Measurements from ENCODE around the gene SPECC1. TPM values are rescaled to one million over a fixed set of nuclear protein-coding genes. Genes with fewer than 3 reads are reported as not detected.
"Not testable (repeated sequence)": the region's sequence is repeated elsewhere in the genome, so short reads cannot be mapped to it uniquely, and the experiment has no call there.

The SPECC1 gene
- total RNA-seq, 4 donors from 2014 or later = 9.8 to 24.2 (median 11.7) TPM

GRCh38 chr17:20236578-20237227 is 227.5 kb downstream of the SPECC1 start:
- intact Hi-C loops (cut with DNase I; ENCODE audit: low total_unique reads) = loop anchor here (10.0 kb wide), 1 partner anchor 68 kb away; no protein-coding TSS in a partner anchor
- no peak overlapping the region for H3K4me3 ChIP-seq (ENCODE audit: low read depth, poor library complexity, severe bottlenecking)
- TF ChIP-seq CTCF (IDR thresholded peaks at IDR 0.05) (no peak), POLR2A (IDR thresholded peaks at IDR 0.05) (no peak)
- DNase-seq (ENCODE audit: low spot score in 2 of 2) = no peak
- 73 to 84% methylated on average over 5 of the region's 5 CpGs for WGBS, 2 donors

GRCh38 chr17:20239776-20240175 is 230.6 kb downstream of the SPECC1 start:
- DNase-seq (ENCODE audit: low spot score in 2 of 2); H3K4me3 ChIP-seq (ENCODE audit: low read depth, poor library complexity, severe bottlenecking): not testable (repeated sequence)
- intact Hi-C loops (cut with DNase I; ENCODE audit: low total_unique reads) = loop anchor here (10.0 kb wide), 1 partner anchor 65 kb away; no protein-coding TSS in a partner anchor
- WGBS, 2 donors = 91 to 95% methylated on average over 3 of the region's 3 CpGs

- intact Hi-C loops (cut with DNase I; ENCODE audit: low total_unique reads) = no loop called here
- no peak overlapping the region for H3K4me3 ChIP-seq (ENCODE audit: low read depth, poor library complexity, severe bottlenecking)
- TF ChIP-seq POLR2A (IDR thresholded peaks at IDR 0.05) (no peak), CTCF (IDR thresholded peaks at IDR 0.05) (no peak)
- no peak for DNase-seq (ENCODE audit: low spot score in 2 of 2)
- 78 to 83% methylated on average over 4 of the region's 4 CpGs for whole genome bisulfite sequencing, 2 donors
These were observed 232.7 kb downstream of the SPECC1 start for GRCh38 chr17:20241855-20242254.

GRCh38 chr17:20242271-20242670 is 233.1 kb downstream of the SPECC1 start:
- 93 to 97% methylated on average over 3 of the region's 3 CpGs for WGBS, 2 donors
- DNase-seq (ENCODE audit: low spot score in 2 of 2) = no peak
- intact Hi-C loops (cut with DNase I; ENCODE audit: low total_unique reads) = no loop called here
- no peak overlapping the region for H3K4me3 ChIP-seq (ENCODE audit: low read depth, poor library complexity, severe bottlenecking)
- TF ChIP-seq POLR2A (IDR thresholded peaks at IDR 0.05) (no peak), CTCF (IDR thresholded peaks at IDR 0.05) (no peak)

- H3K4me3 ChIP-seq (ENCODE audit: low read depth, poor library complexity, severe bottlenecking) = no peak overlapping the region
- TF ChIP-seq POLR2A (IDR thresholded peaks at IDR 0.05) (no peak), CTCF (IDR thresholded peaks at IDR 0.05) (no peak)
- WGBS, 2 donors = 91 to 100% methylated on average over 1 of the region's 1 CpG
- intact Hi-C loops (cut with DNase I; ENCODE audit: low total_unique reads) = no loop called here
- no peak for DNase-seq (ENCODE audit: low spot score in 2 of 2)
These were observed 234.4 kb downstream of the SPECC1 start for GRCh38 chr17:20243524-20243923.

GRCh38 chr17:20244671-20245070 is 235.5 kb downstream of the SPECC1 start:
- WGBS, 2 donors = 84 to 86% methylated on average over 1 of the region's 1 CpG
- intact Hi-C loops (cut with DNase I; ENCODE audit: low total_unique reads) = no loop called here
- DNase-seq (ENCODE audit: low spot score in 2 of 2) = no peak
- TF ChIP-seq POLR2A (IDR thresholded peaks at IDR 0.05) (no peak), CTCF (IDR thresholded peaks at IDR 0.05) (no peak)
- H3K4me3 ChIP-seq (ENCODE audit: low read depth, poor library complexity, severe bottlenecking) = no peak overlapping the region

Measured in lower leg skin (tissue), 4 donors.